HG03520 (cell line): Measurements from ENCODE around the gene KRTAP10-2.
"Not testable (repeated sequence)": the region's sequence is repeated elsewhere in the genome, so short reads cannot be mapped to it uniquely, and the experiment has no call there.

Source experiments
- ATAC-seq: cut with Tn5 transposase; IDR thresholded peaks from one replicate; pipeline ENCODE4 v1.9.1; 2021; ENCODE audit warnings: mild to moderate bottlenecking, moderate library complexity; ENCODE audit not compliant: unreplicated experiment

Gene KRTAP10-2

DNA sequence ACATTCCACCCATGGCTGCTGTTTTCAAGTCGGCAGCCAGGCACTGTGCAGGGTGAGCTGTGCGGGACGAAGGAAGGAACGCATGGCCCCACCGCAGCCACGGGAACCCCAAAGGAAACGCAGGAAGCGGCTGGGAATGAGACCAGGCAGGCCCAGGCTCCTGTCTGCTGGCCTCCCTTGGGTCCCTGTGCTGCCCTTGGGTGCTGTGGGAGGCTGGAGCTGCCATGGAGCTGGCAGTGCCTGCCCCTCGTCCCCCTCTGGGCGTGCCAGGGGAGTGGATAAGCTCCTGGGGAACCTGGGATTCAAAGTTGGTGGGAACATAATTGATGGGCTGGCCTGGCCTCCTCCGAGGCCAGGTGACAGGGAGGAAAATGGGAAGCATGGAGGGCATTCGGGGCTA, 17.0 kb upstream of the KRTAP10-2 start:
- ATAC-seq, result no peak

DNA sequence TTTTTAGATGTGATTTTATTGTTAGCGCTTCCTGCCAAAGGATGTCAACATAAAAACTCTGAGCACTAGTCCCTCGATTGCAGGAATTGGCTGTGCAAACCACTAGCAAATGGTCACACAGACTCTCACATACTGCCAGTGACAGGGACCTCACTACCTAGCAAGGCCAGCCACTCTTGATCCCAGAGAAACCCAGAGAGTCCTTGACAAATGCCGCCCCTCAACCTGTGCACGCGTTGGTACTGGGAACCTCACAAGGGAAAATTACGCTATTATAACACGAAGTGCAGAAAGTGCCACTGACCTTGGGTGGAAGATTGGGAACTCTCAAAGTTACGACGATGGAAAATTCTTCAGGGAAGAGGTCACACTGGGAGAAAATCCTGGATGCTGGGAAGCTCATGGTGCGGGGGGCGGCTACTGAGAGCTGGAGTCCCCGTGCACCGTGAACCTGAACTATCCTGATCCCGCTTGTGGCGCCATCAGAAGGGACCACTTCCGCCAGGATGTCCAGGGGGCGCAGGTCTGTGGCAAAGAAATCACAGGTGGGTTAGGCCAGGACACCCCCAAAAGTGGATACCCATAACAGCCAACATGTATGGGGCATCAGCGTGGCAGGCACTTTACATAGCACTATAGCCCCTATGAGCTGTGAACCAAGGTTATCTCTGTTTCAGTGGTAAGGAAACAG, 16.3 kb upstream of the KRTAP10-2 start:
- no peak for ATAC-seq

DNA sequence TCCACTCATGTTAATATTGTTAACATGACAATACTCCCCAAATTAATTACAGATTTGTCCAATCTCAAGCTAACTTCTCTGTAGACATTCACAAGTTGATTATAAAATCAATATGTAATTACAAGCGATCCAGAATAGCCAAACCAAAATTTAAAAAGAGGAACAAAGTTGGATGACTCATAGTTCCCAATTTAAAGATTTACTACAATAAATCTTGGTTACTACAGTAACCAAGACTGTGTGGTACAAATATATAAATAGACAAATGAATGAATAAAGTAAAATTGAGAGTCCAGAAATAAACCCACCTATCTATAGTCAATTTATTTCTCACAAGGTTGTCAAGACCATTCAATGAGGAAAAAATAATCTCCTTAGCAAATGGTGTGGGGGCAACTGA, 15.1 kb upstream of the KRTAP10-2 start:
- ATAC-seq, result no peak

DNA sequence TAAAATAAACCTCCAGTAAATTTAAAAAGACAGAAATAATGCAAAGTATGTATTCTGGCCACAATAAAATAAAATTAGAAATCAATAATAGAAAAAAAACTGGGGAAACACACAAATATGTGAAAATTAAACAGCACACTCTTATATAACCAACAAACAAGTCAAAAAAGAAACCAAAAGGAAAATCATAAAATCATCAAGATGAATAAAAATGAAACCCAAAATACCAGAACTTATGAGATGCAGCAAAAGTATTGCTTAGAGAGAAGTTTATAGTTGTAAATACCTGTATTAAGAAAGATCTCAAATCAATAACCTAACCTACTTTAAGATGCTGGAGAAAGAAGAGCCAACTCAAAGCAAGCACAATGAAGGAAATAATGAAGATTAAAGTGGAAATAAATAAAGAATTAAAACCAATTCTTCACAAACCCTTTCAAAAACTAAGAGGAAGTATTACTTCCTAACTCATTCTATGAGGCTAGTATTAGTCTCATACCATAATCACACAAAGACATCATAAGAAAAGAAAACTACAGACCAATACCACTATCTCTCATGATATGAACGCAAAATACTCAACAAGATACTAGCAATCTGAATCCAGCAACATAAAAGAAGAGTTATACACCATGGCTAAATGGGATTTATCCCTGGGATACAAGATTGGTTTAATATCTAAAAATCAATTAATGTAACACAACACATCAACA, 13.7 kb upstream of the KRTAP10-2 start:
- no peak for ATAC-seq

DNA sequence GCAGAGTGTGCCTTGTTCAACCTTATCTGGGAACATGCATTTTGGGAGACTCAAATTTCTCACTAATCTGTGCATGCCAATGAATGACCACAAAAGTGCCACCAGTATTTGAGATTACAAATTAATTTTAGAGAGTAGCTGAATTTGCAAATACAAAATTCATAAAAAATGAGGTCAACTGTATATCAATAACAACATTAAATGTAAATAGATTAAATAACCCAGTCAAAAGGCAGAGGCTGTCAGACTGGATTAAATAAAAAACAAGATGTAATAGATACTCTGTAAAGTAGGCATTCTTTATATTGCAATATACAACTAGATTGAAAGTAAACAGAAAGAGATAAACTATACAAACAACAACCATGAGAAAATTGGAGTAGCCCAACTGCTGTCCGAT, 12.8 kb upstream of the KRTAP10-2 start:
- ATAC-seq, result no peak

DNA sequence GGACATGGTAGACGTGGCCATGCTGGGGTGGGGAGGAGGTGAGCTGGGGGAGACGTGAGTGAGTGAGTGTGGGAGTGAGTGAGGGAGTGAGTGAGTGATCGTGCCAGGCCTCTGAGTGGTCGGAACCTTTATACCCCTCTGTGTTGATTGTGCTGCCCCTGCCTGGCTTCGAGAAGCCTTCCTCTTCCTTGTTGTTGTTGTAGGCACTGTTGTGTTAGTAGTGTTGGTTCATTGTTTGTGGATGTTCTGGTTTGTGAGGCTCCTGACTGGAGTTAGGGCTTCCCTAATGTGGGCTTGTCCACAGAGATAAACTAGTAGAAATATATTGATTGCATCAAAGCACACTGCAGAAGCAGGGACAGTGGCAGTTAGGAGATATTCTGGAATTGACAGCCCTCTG, 7.4 kb upstream of the KRTAP10-2 start, which contains the start of gene KRTAP10-3:
Gene KRTAP10-3 (minus strand): TSS at position 101 of the 400 bp plus-strand sequence. CDS start 80 bp downstream, at position 21.
- no peak for ATAC-seq

DNA sequence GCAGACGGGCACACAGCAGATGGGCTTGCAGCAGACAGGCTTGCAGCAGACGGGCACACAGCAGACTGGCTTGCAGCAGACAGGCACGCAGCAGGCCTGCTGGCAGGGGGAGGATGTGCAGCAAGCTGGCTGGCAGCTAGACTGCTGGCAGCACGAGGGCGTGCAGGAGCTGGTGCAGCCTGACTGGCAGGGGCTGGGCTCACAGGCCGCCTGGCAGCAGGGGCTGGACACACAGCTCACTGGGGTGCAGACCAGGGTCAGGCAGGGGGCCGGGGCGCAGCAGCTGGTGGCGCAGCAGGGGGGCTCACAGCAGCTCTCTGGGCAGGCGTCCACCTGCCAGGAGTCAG, 7.0 kb upstream of the KRTAP10-2 start:
- not testable (repeated sequence) for ATAC-seq

DNA sequence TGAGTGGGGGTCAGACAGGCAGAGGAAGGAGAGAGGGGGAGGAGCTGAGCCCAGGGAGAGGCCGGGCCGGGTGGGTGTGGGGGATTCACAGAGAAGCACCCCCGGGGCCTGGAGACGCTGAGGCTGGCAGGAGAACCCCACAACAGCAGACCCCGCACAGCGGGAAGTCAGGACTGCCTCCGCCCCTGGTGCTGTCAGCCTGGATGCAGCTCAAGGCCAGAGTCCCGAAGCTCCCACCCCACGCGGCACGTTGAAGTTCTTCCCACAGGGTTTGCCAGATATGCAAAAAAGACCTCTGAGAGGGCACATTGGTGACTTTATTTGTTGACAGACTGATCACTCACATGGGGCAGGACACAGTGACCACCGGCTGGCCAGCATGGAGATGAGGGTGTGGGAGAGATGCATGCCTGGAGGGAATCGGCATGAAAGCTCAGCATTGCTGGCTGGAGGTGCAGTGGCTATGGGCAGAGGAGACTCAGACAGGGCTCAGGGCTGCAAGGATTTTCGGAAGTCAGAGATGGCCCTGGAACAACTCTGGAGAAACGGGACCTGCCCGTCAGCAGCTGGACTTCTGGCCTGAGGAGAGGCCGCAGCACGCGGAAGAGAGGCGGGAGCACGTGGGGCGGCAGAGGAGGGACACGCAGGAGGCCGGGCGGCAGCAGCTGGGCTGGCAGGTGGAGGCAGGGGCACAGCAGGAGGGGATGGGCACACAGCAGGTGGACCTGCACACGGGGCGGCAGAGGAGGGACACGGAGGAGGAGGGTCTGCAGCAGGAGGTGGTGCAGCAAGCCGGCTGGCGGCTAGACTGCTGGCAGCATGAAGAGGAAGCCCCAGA, 6.4 kb upstream of the KRTAP10-2 start:
- ATAC-seq, result no peak

DNA sequence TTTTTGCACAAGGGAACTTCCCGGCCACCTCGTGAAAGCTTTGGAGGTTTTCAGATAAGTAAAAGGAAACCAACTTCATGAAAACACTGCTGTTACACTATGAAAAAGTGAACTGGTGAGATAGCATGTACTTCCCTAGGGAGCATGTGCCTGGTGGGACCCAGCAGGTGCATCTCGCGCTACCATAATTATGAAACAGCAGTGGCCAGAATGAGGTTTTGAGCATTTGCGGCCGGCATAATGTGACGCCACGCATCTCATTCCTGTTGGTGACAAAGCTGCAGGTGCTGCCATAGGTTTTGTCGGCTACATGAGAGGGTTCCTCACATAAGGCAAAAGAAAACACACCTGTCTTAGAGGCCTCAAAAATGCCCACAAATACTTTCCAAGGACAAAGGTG, 5.6 kb upstream of the KRTAP10-2 start:
- no peak for ATAC-seq

DNA sequence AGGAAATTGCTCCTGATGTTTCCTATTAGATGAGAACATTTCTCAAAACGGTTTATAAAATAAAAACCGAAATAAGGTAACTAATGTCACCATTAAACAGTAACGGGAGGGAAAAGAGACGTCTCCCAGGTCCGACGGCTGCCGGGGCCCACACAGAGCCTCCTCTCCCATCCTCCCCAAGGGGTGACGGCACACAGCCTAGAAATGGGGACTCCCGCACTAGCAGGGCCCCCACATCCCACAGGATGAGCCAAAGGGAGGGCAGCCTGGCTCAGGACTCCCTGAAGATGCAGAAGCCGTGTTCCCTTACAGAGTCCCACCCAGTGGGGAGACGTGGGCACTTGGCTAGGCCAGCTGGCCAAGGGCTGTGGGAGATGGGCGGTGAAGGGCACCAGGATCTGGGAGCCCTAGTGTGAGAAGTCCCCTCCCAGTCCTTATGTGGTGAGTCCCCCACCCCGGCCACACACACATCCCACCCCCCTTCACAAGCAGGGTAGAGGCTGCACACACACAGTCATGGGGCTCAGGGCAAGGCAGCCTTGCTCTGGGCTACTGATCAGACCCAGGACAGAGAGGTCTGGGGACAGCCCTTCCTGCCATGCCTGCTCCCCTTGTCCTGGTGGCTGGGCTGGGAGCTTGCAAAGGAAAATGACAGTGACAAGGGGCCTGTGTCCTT, 4.0 kb upstream of the KRTAP10-2 start:
- ATAC-seq, result no peak

DNA sequence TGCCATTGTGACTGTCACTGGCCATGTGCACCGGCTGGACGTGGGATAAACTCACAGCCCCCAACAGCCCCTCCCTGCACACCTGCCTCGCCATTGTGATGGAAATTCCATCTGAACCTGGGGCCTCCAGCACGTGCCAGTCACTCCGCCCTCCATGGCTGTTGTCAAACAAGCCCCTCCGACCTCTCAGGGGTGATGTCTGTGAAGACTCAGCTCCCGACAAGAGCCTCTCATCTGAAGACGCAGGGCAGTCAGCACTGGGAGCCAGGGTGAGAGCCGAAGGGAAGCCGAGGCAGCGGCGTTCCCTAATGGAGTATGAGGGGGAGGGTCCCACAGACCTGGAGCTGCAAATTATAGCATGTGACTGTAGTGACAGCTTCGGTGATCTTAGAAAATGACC, 1.4 kb upstream of the KRTAP10-2 start:
- ATAC-seq, result no peak

DNA sequence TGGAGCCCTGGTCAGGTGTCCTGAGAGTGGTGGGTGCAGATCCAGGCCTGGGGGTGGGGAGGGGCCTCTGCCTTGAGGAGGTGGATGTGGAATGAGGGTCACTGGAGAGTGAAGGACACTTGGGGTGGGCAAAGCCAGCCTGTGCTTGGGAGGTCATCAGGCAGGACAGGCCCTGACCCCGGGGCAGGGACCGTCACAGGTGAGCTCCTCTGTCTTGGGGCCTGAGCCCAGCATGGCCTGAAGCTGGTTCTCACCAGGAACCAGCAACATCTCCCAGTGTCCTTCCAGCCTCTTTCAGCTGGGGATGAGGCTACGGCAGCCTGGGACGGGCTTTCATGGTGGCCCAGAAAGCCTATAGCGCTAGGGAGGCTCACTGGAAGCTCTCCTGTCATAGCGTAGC, 831 bp upstream of the KRTAP10-2 start:
- no peak for ATAC-seq

DNA sequence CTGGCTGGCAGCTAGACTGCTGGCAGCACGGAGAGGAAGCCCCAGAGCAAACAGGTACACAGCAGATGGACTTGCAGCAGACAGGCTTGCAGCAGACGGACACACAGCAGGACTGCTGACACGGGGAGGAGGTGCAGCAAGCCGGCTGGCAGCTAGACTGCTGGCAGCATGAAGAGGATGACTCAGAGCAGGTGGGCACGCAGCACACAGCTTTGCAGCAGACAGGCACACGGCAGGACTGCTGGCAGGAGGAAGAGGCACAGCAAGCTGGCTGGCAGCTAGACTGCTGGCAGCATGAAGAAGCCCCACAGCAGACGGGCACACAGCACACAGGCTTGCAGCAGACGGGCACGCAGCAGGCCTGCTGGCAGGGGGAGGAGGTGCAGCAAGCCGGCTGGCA, 498 bp downstream of the KRTAP10-2 start:
- no peak for ATAC-seq

DNA sequence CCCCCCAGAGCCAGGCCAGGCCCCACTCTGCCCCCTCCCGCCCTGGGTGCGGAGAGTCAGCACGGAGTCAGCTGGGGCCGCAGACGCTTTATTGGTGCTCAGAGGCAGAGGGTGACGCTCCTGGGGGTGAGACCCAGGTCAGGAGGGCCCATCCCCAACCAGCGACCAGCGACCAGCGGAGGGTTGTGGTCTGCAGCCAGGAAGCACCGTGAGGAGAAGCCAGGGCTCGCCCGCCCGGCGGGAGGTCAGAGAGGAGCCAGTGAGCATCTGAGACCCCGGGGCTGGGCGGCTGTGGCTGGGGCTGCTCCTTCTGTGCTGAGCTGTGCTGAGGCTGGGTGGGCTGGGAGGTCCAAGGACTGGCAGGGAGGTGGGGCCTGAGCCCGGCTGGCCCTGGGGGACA, 1.0 kb downstream of the KRTAP10-2 start:
- ATAC-seq, result not testable (repeated sequence)

DNA sequence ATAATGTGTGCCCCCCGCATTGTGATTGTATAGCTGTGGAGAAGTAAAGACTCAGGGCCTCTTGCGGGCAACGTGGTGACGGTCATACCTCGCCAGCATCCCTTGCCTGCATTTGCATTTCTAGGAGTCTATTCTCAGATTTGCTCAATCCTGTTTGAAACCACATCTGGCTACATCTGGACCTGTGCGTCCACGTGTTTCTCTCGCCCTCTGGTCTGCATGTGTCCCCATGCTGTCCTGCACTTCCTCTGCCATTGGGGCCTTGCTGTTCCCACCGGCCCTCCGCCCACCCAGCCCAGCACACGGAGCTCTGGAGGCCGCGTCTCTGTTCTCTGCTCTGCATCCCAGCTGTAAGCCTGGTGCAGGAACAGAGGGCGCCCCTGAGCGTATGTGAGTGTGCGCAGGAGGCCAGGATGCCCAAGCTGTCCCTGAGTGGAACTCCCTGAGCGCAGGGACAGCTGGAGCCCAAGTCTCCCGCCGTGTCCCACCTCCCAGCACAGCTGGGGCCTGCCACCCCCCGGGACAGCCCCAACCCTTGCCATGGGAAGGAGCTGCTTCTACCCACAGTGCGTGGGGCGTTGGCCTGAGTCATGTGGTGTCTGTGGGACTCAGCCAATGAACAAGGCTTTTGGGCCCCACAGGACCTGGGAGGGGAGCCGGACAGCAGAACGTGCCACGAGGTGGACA, 1.6 kb downstream of the KRTAP10-2 start:
- ATAC-seq, result no peak

DNA sequence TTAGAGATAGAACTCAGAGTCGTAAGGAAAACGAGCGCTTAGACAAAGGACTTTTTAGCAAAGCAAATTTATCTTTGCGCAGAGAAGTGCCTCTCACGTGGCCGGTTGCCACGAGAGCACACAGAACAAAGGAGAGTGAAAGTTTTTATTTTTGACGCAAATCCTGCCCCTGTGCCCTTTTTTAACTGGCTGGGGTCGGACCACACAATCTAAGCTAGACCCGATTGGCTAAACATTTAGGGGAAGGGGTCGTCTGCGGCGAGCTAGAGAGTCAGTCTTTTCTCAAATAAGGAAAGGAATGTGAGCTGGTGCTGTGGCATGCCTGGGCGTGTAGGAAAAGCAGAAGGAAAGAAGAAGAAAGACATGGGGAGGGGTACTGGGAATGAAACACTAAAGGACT, 2.4 kb downstream of the KRTAP10-2 start:
- ATAC-seq, result no peak

DNA sequence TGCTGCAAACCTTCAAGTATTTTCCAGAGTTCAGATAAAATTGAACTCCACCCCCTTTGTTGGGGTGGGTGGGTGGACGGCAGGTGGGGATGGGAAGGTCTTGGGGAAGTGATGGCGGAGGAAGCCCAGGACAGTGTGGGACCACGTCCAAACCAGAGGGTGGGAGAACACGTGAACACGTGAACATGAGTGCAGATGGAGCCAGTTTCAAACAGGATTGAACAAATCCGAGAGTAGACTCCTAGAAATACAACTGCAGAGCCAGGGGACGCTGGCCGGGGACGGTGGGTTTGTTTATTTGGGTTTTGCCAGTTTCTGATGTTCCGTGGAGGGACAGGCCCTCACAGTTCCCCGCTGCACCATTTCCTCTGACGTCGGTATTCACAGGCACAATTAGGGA, 2.9 kb downstream of the KRTAP10-2 start:
- no peak for ATAC-seq

DNA sequence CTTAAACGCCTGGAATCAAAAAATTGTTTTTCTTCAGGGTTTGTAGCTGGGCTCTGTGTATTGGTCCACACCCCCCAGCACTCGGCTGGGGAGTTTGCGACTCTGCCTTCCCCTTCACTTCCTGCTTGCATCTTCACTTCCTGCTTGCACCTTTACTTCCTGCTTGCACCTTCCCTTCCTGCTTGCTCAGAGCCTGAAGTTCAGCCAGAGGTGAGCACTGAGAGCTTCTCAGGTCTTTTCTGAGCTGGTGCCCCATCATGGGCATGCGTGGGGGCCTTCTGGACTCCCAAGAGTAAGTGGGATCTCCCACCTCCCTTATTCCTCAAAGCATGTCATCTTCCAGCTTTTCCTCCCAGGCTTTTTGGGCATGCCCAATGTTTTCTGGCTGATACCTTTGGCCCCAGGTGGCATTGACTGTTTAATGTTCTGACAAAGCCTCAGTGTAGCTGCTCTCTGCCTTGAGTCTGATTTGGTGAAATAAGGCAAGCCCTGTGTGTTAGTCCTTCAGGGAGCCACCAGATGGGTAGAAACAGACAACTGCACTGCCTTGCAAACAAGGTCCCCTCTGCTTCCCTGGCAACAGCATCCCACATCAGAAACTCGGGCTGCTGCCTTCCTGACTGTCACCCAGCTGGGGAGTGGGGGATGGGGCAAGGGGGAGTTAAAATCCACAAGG, 3.5 kb downstream of the KRTAP10-2 start:
- no peak for ATAC-seq

DNA sequence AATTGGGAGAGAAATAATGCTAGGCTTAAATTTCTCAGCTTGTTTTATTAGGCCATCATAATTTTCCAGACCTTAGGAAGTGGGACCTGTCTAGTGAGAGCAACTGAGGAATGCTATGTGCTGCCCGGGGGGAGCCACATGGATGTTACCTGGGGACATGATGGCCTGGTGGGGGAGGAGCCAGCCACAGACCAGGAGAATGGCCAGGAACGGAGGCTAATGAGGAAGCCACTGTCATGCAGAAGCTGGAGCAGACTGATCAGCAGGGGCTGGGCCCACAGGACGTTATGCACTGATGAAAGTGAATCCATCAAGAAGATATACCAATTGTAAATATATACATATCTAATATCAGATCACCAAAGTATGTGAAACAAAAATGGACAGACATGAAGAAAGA, 6.7 kb downstream of the KRTAP10-2 start:
- no peak for ATAC-seq

DNA sequence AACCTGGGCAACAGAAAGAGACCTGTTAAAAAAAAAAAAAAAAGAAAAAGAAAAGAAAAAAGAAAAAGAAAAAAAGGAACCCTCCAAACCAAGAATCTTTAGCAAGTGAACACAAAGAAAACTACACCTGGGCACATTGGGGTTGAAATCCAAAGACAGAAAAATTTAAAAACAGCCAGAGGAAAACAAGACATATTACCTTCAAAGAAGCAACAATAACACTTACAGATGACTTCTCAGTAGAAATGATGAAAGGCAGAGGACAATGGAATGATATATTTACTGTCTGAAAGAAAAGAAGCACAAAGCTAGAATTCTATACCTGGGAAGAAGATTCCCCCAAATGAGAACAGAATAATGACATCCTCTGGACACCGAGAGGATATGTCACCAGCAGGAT, 8.6 kb downstream of the KRTAP10-2 start:
- ATAC-seq, result no peak
